GM18499 (cell line): ENCODE data around the gene ARHGEF1.

ENCODE experiments used
- ATAC-seq: cut with Tn5 transposase; IDR thresholded peaks from one replicate; pipeline ENCODE4 v1.9.1; 2021; ENCODE audit warnings: moderate number of reproducible peaks; ENCODE audit not compliant: insufficient read depth, unreplicated experiment

Gene ARHGEF1

GRCh38 chr19:41879080-41879479 lies 3.9 kb upstream of the ARHGEF1 start:
- no peak for ATAC-seq

DNA sequence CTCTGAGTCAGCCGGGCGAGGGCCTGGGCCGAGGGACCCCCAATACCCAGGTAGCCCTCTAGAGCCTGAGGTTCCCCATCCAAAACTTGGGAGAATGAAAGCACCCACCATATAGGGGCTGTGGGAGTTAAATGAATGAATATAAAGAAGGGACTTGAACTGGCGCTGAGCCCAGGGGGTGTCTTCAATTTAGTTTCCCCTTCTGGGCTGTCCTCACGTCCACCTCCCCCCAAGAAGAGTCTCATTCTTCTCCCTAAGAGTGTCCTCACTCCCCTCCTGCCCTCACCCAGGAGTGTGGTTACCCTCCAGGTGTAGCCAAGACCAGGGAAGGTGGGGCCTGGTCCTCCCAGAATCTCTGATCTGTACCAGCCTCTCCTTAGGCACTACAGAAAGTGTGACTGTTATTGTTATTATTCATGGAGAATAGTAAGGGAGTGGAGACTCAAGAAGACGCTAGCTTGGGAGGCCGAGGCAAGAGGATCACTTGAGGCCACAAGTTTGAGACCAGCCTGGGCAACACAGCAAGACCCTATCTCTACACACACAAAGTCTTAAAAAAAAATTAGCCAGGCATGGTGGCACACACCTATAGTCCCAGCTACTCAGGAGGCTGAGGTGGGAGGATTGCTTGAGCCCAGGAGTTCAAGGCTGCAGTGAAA lies 3.2 kb upstream of the ARHGEF1 start:
- ATAC-seq, result no peak

GRCh38 chr19:41880329-41880708 lies 2.7 kb upstream of the ARHGEF1 start:
- ATAC-seq, result no peak

DNA sequence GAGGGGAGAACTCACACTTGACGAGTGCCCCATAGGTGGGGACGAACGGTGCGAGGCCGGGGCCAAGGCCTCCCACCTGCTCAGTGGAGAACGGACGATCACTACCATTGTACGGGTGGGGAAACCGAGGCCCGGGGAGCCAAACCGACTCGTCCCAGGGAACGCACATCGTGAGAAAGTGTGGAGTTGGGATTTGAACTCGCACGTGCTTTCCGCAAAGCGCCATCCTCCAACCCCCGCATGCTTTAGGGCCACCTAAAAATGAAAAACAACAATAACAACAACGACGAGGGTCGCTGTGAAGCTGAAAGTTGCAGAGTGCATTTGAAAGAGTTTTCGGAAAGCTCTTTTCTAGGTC lies 458 bp downstream of the ARHGEF1 start:
- ATAC-seq, result no peak

GRCh38 chr19:41883821-41884733 lies 1.1 kb downstream of the ARHGEF1 start:
- ATAC-seq, result peak; percentile 45

DNA sequence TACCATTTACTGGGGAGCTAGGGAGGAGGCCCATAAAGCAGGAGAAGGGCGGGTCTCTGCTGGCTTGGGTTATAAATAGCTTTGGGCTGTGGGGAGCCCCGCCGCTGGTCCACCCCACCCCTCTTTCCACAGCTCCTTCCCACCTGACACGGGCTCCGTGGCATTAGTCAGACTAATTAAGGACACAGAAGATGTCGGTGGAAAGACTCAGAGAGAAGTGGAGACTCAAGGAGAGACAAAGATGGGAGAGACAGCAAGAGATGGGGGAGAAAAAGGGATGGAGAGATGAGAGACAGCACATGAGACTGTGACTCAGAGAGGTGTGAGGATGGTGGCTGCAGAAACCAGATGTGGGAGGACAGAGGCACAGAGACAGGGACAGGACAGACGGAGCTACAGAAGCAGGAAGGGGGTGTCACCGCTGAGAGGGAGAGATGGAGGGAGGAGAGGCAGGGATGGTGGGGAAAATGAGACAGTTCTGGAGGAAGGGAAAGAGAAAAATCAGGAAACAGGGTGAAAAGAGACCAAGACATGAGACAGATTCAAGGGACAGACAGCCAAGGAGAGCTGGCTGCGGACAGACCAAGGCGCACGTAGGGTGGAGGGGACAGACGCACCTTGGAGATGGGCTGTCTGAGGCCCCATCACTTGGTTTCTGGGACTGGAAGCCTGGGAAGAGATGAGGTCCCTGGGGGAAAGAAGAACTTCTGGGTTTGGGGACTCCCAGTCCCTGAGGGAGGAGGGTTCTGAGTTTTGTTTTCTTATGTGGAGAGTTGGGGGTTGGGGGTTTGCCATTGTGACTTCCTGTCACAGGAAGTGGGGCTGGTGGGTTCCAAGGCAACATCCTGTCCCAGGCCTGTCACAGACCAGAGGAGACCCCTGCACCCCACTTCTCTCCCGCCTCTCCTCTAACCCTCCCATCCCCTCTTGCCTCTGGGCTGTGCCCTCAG lies 4.1 kb downstream of the ARHGEF1 start:
- no peak for ATAC-seq

- ATAC-seq, result no peak
Measured at GRCh38 chr19:41887711-41888382, 4.9 kb downstream of the ARHGEF1 start.

GRCh38 chr19:41888926-41889325 lies 5.9 kb downstream of the ARHGEF1 start:
- ATAC-seq, result no peak

- no peak for ATAC-seq
Measured at GRCh38 chr19:41889896-41890295, 6.9 kb downstream of the ARHGEF1 start.

DNA sequence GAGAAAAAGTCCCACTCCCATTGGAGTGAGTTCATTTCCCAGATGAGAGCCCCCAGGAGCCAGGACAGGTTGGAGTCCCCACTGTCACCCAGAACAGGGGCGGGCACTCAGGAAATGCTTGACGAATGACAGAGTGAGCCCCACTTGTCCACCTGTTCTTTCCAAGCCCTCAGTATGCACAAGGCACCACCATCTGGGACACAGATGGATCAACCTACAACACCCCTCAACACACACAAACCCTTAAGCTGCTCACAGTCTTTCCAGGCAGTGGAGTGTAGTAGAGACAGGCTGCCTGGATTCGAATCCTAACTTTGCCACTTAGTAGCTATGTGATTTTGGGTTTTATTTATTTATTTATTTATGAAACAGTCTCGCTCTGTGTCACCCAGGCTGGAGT lies 8.0 kb downstream of the ARHGEF1 start:
- no peak for ATAC-seq

DNA sequence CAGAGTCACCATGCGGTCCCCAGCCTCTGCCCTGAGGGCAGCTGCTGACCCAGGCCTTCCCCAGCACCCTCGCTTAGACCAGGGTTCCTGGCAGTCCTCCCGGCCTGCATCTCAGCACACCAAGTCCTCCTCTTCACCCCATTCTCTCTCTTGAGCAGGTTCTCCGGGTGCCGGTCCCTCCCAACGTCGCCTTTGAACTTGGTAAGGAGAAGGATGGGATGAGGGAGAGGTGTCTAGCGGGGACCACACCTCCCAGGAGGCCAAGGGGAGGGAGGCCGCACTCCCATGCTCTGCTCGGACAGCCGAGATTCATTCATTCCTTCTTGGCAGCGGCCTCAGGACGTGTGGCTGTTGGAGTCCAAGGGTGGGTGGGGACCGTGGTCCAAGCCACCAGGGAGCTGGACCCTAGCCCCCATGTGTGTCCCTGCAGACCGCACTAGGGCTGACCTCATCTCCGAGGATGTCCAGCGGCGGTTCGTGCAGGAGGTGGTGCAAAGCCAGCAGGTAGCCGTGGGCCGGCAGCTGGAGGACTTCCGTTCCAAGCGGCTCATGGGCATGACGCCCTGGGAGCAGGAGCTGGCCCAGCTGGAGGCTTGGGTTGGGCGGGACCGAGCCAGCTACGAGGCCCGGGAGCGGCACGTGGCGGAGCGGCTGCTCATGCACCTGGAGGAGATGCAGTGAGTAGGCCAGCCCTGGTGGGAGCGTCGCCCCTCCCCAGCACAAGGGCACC lies 9.4 kb downstream of the ARHGEF1 start:
- no peak for ATAC-seq

DNA sequence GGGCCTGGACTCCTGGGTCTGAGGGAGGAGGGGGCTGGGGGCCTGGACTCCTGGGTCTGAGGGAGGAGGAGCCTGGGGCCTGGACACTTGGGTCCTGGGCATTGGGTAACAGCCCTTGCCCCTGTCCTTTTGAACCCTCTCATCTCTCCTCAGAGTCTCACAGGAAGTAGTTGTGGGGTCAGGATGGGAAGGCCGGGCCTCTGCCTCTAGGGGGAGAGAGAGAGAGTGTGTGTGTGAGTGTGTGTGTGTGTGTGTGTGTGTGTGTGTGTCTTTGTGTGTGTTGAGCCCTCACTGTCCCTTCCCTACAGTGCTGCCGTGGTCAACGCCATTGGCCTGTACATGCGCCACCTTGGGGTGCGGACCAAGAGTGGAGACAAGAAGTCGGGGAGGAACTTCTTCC lies 10.9 kb downstream of the ARHGEF1 start:
- no peak for ATAC-seq

GRCh38 chr19:41894350-41894749 lies 11.4 kb downstream of the ARHGEF1 start:
- no peak for ATAC-seq

GRCh38 chr19:41895745-41896580 lies 13.0 kb downstream of the ARHGEF1 start:
- no peak for ATAC-seq

DNA sequence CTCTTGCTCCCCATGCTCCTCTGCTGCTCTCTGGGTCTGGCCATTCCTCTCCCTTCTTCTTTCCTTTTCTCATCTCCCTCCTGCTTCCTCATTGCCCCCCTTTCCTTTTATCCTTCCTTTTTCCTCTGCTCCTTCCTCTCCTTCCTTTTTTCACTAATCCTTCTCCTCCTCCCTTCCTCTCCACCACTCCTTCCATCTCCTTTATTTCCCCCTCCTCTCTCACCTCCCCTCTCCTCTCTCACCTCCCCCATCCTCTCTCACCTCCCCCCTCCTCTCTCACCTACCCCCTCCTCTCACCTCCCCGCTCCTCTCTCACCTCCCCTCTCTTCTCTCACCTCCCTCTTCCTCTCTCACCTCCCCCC lies 13.6 kb downstream of the ARHGEF1 start:
- no peak for ATAC-seq

- ATAC-seq, result no peak
Measured at GRCh38 chr19:41897181-41897580, 14.2 kb downstream of the ARHGEF1 start.

GRCh38 chr19:41897820-41898219 lies 14.8 kb downstream of the ARHGEF1 start:
- no peak for ATAC-seq

DNA sequence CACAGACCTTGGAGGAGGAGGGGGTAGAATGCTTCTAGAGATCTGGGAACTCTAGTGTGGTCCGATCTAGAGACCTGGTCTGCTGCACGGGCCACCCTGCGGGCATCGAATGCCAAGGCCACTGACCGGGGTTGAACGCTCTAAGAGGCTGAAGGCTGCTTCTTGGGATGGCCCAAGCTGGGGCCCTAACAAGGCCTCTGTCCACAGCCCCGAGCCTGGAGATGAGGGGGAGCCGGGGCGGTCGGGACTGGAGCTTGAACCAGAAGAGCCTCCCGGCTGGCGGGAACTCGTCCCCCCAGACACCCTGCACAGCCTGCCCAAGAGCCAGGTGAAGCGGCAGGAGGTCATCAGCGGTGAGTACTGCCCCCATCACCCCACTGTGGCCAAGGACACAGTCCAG lies 15.3 kb downstream of the ARHGEF1 start:
- no peak for ATAC-seq
